PC-9 (cell line): ENCODE data around the gene UQCRC1. TPM values are rescaled to one million over a fixed set of nuclear protein-coding genes. Genes with fewer than 3 reads are reported as not detected.
A peak's percentile ranks its signal among the peaks of the same experiment; 100 is the strongest.

Experiments used
- BruUV-seq: library from RNA; stranded (reverse); fragments of 400-500 nt; replicated peaks from 2 replicates; lab custom pipeline; 2021; lab: Mats Ljungman, UMichigan
- CTCF ChIA-PET: fragments of 300-600 bp; sonication (Branson Sonifier 250); formaldehyde crosslinking; loops from one replicate; lab custom pipeline; 2022; ENCODE audit warnings: antibody characterized with exemption; lab: Charles Lee
- POLR2A ChIA-PET: fragments of 300-600 bp; sonication (Branson Sonifier 250); formaldehyde crosslinking; loops from one replicate; lab custom pipeline; 2022; ENCODE audit warnings: antibody characterized with exemption; ENCODE audit not compliant: unreplicated experiment; lab: Charles Lee
- DNase-seq, 2 experiments: peaks; one replicate each; pipeline versions ENCODE4 v3.0.0 to v3.0.0-alpha.2; 2015 to 2022; ENCODE audit warnings: mixed read lengths in 1 of 2
- H2AFZ ChIP-seq: fragments of 200-600 bp; sonication (generic); 2 replicates; pipeline ENCODE4 v1.8.1; 2017; ENCODE audit warnings: antibody characterized with exemption
- H3F3A ChIP-seq: fragments of 200-600 bp; sonication (generic); 2 replicates; pipeline ENCODE4 v1.8.1; 2017; ENCODE audit warnings: antibody characterized with exemption, mild to moderate bottlenecking, low read depth; ENCODE audit not compliant: insufficient read depth
- H3K27ac ChIP-seq: fragments of 200-600 bp; sonication (generic); 2 replicates; pipeline ENCODE4 v1.6.1; 2016; ENCODE audit warnings: mixed run types
- H3K27me3 ChIP-seq: fragments of 200-600 bp; sonication (generic); 2 replicates; pipeline ENCODE4 v1.6.1; 2016; ENCODE audit warnings: low read depth, mixed run types; ENCODE audit not compliant: insufficient read depth
- H3K36me3 ChIP-seq: fragments of 200-600 bp; sonication (generic); 2 replicates; pipeline ENCODE4 v1.6.1; 2016; ENCODE audit warnings: low read depth, mixed run types
- H3K4me1 ChIP-seq: fragments of 200-600 bp; sonication (generic); replicated peaks from 2 replicates; pipeline ENCODE4 v1.6.1; 2016; ENCODE audit warnings: mixed run types; ENCODE audit not compliant: insufficient read depth
- H3K4me2 ChIP-seq: fragments of 200-600 bp; sonication (generic); 2 replicates; pipeline ENCODE4 v1.6.1; 2017; ENCODE audit warnings: mixed run types
- H3K4me3 ChIP-seq: fragments of 200-600 bp; sonication (generic); 2 replicates; pipeline ENCODE4 v1.6.1; 2016; ENCODE audit warnings: mixed run types
- H3K79me2 ChIP-seq: fragments of 200-600 bp; sonication (generic); 2 replicates; pipeline ENCODE4 v1.6.1; 2017; ENCODE audit warnings: low read depth, mixed run types
- H3K9me2 ChIP-seq: fragments of 200-600 bp; sonication (generic); 2 replicates; pipeline ENCODE4 v1.8.1; 2017; ENCODE audit warnings: mild to moderate bottlenecking; ENCODE audit not compliant: insufficient read depth
- H3K9me3 ChIP-seq: fragments of 200-600 bp; sonication (generic); 2 replicates; pipeline ENCODE4 v1.8.1; 2016; ENCODE audit warnings: low read depth; ENCODE audit not compliant: insufficient read depth
- H4K20me1 ChIP-seq: fragments of 200-600 bp; sonication (generic); 2 replicates; pipeline ENCODE4 v1.8.1; 2017; ENCODE audit not compliant: insufficient read depth
- CTCF ChIP-seq: fragments of 200-600 bp; sonication (generic); conservative IDR thresholded peaks from 2 replicates; pipeline ENCODE4 v1.6.1; 2017; ENCODE audit warnings: mixed run types, antibody characterized with exemption, mild to moderate bottlenecking, moderate library complexity
- EZH2 ChIP-seq: fragments of 200-600 bp; sonication (generic); IDR thresholded peaks from 2 replicates; pipeline ENCODE4 v1.8.0; 2017; ENCODE audit warnings: antibody characterized with exemption, low read depth
- intact Hi-C: fragments of 100-400 bp; cut with micrococcal nuclease; formaldehyde crosslinking; loops from one replicate; pipeline ENCODE4 v1.10.0; 2022; ENCODE audit not compliant: unreplicated experiment
- total RNA-seq: library from RNA; stranded (reverse); gene quantifications from 2 replicates; pipeline ENCODE4 v1.2.3, GENCODE V29; 2021

Gene UQCRC1
- total RNA-seq, 1 experiment from 2014 or later: 255 TPM

DNA sequence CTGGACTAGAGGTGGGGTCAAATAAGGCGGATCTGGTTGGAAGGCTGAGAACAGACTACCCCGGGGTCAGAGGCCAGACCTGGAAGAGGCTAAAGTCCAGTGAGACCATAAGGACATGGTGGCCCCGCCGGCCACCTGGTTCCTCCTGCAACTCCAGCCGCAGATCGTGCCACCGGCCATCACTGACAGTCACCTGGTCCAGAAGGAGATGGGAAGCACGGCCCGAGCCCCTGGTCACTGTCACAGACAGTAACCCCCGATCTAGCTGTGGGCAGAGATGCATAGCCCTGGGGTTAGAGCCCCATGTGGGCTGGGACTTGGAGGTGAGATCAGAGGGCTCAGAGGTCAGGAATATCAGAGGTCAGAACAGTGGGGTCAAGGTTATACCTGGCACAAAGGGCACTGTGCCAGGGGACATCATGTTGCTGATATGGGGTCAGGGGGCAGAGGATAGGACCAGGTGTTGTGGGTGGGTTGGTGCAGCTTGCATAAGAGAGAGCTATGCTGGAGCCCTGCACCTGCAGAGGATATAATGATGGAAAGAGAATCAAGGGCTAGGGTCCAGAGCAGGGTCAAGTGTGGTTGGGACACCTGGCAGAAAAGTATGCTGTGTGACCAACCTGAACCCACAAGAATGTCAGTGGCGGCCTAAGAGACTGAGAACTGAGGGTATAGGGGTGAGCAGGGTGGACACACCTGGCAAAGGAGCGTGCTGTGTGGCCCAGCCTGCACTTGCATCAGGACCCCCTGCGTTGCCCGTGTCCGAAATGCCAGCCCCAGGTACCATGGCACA lies 43.7 kb upstream of the UQCRC1 start:
- intact Hi-C loops: loop anchor here (1.0 kb wide), 3 partner anchors 10 to 44 kb away; partner anchors contain the start of genes SLC26A6 and UQCRC1
- Histone ChIP-seq H3K9me3 (no peaks in the 10 kb centered on the region), H3K27me3 (no peaks in the 10 kb centered on the region), H3K4me3 (no peak overlapping the region), H3F3A (no peaks in the 10 kb centered on the region), H3K36me3 (no peaks in the 10 kb centered on the region), H3K9me2 (no peaks in the 10 kb centered on the region), H3K4me1 (no peaks in the 10 kb centered on the region), H3K79me2 (no peaks in the 10 kb centered on the region), H2AFZ (no peak overlapping the region), H3K27ac (no peak overlapping the region), H3K4me2 (no peak overlapping the region), H4K20me1 (no peaks in the 10 kb centered on the region)
- no TSS peak for BruUV-seq
- DNase-seq: peak; percentile 58
- ChIA-PET POLR2A (interaction anchor here (0.6 kb wide), 1 partner anchor 65 kb away, joined by 5 read pairs; no protein-coding TSS in a partner anchor), CTCF (no interaction called here)
- TF ChIP-seq CTCF (no peak), EZH2 (no peak)

DNA sequence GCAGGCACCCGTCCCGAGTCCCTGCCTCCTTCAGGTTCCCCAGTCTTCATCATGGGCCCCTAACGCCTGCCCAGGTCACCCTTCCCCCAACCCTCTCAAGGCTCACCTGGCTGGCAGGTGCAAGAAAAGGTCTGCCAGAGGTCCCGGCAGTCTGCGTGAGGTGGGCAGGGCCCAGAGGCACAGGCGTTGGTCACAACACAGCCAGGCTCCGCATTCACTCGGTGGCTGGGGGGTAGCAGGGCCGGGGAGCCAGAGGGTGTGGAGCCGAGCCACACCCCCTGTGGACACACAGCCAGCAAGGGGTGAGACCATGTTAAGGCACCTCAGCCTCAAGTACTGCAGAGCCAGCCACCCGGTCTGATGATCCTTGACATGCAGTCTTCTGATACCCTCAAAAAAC lies 42.3 kb upstream of the UQCRC1 start:
- no peak for DNase-seq
- no peaks in the 10 kb centered on the region for H4K20me1 ChIP-seq
- no peaks in the 10 kb centered on the region for H3K36me3 ChIP-seq
- no peak overlapping the region for H3K27ac ChIP-seq
- POLR2A ChIA-PET: no interaction called here
- intact Hi-C loops: no loop called here
- no peak overlapping the region for H3K4me2 ChIP-seq
- no TSS peak for BruUV-seq
- no peak overlapping the region for H3K4me3 ChIP-seq
- no peaks in the 10 kb centered on the region for H3K4me1 ChIP-seq
- no peak overlapping the region for H2AFZ ChIP-seq
- H3K79me2 ChIP-seq: no peaks in the 10 kb centered on the region
- H3K9me3 ChIP-seq: no peaks in the 10 kb centered on the region
- TF ChIP-seq CTCF (no peak), EZH2 (no peak)
- no peaks in the 10 kb centered on the region for H3K9me2 ChIP-seq
- H3K27me3 ChIP-seq: no peaks in the 10 kb centered on the region
- no peaks in the 10 kb centered on the region for H3F3A ChIP-seq
- CTCF ChIA-PET: no interaction called here

- Histone ChIP-seq H3K79me2 (no peaks in the 10 kb centered on the region), H2AFZ (no peak overlapping the region), H3F3A (no peaks in the 10 kb centered on the region), H3K4me1 (no peaks in the 10 kb centered on the region), H3K4me2 (no peak overlapping the region), H3K27me3 (no peaks in the 10 kb centered on the region), H3K9me2 (no peaks in the 10 kb centered on the region), H3K4me3 (no peak overlapping the region), H3K36me3 (no peaks in the 10 kb centered on the region), H3K27ac (no peak overlapping the region), H3K9me3 (no peaks in the 10 kb centered on the region), H4K20me1 (no peaks in the 10 kb centered on the region)
- CTCF ChIA-PET: no interaction called here
- TF ChIP-seq CTCF (no peak), EZH2 (no peak)
- DNase-seq: no peak
- POLR2A ChIA-PET: no interaction called here
- no TSS peak for BruUV-seq
- intact Hi-C loops: no loop called here
Observed at GRCh38 chr3:48650723-48651122, 41.3 kb upstream of the UQCRC1 start.
